Cardiac fibroblast (primary cell): Measurements from ENCODE around the gene DCST1.

ENCODE experiments used
- DNase-seq, 2 donors: peaks; one replicate each; pipeline versions ENCODE4 v3.0.0 to v3.0.0-alpha.2; 2010; ENCODE audit warnings: low read depth in 2 of 2
- H3K4me3 ChIP-seq, 2 donors: replicated peaks in 1 of 2; 1 replicate in 1 of 2; 2 replicates in 1 of 2; pipeline ENCODE4 v1.5.1; 2011; ENCODE audit warnings: low read depth in 2 of 2, low read length in 2 of 2, mild to moderate bottlenecking in 2 of 2, moderate library complexity in 1 of 2
- TF ChIP-seq, protein P1 (sequence below): IDR thresholded peaks from one replicate; pipeline ENCODE4 v1.5.1; 2011; ENCODE audit warnings: low read depth, mild to moderate bottlenecking, low read length, inconsistent platforms

The DCST1 gene

DNA sequence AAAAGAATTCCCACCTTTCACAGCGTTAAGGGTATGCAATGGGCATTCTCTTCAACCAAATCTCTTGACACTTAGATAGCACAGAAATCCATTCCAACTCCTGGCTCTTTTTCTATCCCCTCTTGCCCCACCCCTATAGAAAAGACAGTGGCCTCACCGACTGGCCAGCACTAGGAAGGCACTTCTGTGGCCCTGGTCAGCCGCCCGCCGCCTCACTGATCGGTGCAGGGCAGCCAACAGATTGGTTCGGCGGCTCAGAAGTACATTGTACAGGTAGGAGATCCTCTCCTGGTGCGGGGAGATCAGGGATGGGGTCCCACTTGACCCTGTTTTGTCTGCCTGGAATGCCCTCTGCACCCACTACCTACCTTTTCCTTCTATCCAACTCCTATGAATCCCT, 9.3 kb upstream of the DCST1 start:
- TF ChIP-seq, protein P1, sequence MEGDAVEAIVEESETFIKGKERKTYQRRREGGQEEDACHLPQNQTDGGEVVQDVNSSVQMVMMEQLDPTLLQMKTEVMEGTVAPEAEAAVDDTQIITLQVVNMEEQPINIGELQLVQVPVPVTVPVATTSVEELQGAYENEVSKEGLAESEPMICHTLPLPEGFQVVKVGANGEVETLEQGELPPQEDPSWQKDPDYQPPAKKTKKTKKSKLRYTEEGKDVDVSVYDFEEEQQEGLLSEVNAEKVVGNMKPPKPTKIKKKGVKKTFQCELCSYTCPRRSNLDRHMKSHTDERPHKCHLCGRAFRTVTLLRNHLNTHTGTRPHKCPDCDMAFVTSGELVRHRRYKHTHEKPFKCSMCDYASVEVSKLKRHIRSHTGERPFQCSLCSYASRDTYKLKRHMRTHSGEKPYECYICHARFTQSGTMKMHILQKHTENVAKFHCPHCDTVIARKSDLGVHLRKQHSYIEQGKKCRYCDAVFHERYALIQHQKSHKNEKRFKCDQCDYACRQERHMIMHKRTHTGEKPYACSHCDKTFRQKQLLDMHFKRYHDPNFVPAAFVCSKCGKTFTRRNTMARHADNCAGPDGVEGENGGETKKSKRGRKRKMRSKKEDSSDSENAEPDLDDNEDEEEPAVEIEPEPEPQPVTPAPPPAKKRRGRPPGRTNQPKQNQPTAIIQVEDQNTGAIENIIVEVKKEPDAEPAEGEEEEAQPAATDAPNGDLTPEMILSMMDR, result no peak
- no peak overlapping the region for H3K4me3 ChIP-seq

DNA sequence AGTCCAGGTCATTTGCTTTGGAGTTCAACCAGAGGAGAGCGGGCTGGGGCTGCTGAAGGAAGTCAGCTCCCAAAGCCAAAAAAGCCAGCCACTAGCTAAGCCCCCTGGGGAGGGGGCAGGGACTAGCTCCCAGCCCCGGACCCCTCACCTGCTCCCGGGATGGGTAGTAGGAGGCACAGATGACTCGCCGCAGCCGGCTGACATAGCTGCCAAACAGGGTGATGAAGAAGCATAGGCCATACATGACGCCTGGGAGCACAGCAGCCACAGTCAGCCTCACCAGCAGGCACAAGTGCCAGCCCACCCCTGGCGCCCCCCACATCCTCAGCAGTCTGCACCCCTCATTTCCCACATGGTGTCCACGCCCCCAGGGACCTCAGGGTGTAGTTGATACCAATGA, 7.5 kb upstream of the DCST1 start:
- TF ChIP-seq, protein P1, result no peak
- H3K4me3 ChIP-seq, result no peak overlapping the region
- DNase-seq, result no peak

More for the DNA sequence above, 9.3 kb upstream of the DCST1 start:
- no peak for DNase-seq

DNA sequence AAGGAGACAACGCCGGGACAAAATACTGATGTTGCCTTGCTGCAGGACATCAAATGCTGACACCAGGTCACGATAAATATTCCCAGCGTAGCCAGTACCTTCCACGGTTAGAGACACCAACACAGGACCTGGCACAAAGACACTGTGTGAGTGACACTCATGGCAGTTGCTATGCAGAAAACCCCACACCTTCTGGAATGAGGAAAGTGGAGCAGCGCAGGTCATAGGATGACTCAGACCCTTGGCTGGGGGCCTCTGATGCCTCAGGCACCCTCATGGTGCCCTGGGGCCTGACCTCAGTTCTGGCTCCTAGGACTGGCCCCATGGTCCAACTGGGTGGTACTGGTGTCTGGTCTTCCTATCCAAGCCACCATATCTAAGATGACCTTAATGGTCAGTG, 7.0 kb upstream of the DCST1 start:
- H3K4me3 ChIP-seq, result no peak overlapping the region
- DNase-seq, result no peak
- TF ChIP-seq, protein P1, result no peak

DNA sequence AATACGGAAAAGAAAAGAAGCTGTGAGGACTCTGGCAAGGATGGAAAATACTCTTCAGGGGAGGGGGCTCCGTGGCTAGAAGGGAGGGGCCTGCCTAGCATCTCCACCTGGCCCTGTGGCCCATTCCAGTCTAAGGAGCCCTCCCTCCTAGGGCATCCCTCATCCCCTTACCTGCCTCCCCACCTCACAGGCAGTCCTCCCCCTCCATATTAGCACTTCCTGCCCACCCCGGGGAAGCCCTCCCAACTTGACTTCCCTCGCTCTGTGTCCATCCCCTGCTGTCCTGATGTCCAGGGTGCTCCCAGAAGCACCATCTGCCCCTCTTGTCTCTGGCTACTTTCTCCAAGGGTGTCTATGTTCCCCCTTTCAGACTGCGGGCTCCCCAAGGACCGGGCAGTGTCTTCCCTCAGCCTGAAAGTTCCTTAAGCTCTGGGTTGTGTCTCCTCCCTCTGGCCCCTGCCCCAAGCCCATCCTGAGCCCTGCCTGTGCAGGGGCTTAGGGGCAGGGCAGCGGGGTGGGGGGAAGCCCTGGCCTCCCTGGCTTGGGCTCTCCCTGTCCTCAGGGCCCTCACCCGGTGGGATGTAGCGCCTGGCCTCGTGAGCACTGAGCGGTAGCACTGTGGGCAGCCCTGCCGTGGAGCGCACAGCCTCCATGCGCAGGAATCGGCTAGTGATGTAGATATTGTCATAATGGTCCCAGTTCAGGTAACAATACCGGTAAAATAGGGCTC, 3.9 kb upstream of the DCST1 start:
- H3K4me3 ChIP-seq, result no peak overlapping the region
- TF ChIP-seq, protein P1, result no peak
- DNase-seq, result no peak

DNA sequence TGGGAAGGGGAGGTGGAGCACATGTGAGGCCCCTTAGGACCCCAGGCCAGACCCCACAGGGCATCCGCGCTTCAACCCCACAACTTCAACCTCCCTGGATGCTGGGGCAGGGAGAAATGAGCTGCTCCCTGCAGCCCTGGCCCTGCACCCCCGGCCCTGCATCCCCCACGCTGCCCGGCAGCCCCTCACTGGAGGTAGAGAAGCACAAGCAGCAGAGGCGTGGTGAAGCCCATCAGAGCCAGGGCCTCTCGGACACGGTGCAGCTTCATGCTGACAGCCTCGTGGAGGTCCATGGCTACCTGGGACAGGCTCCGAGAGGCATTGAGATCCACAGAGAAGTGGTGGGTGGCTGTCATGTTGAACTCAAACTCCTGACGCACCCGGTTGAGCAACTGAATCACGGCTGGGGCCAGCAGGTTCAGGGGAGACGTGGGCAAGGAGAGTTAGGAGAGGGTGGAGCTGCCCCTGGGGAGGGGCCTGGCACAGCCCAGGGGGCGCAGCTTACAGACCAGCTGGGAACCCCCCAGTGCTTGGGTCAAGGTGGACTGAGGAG, 3.3 kb upstream of the DCST1 start:
- TF ChIP-seq, protein P1, result no peak
- H3K4me3 ChIP-seq, result no peak overlapping the region
- no peak for DNase-seq

DNA sequence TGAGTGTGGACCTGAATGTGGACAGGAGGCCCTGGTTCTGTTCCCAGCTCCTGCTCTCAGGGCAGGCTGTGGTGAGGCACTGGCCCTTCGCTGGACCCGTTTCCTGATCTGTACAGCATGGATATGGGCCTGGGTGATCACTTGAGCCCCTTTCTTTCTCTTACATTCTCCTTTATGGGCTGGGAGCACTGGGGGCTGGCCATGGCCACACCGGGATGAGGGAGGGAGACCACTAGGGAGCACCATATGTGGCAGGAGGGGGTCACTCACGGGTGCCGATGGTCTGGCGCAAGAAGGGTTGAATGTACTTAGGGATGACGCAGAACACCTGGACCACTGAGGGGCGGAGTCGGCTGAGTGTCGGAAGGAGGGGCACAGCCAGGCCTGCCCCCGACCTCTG, 2.7 kb upstream of the DCST1 start:
- H3K4me3 ChIP-seq, result no peak overlapping the region
- TF ChIP-seq, protein P1, result no peak
- DNase-seq, result no peak
